Activated CD8-positive, alpha-beta memory T cell treated with anti-CD3 and anti-CD28 coated beads, Interleukin-2, amount 50 U/mL, for 24 hours (primary cell): ENCODE data around the gene MRPS15.

Experiments
- DNase-seq: peaks from one replicate; pipeline ENCODE4 v3.0.0-alpha.2; 2020; ENCODE audit errors: extremely low read depth

Gene MRPS15

GRCh38 chr1:36458910-36459309 lies 5.3 kb downstream of the MRPS15 start:
- DNase-seq = peak; percentile 24

- no peak for DNase-seq
Measured at GRCh38 chr1:36457691-36458090, 6.5 kb downstream of the MRPS15 start.

- no peak for DNase-seq
Measured at GRCh38 chr1:36456391-36456928, 7.7 kb downstream of the MRPS15 start.

GRCh38 chr1:36455386-36455785 lies 8.8 kb downstream of the MRPS15 start:
- no peak for DNase-seq

- no peak for DNase-seq
Measured at GRCh38 chr1:36453600-36454388, 10.4 kb downstream of the MRPS15 start.

- no peak for DNase-seq
Measured at GRCh38 chr1:36453051-36453450, 11.1 kb downstream of the MRPS15 start.

- no peak for DNase-seq
Measured at GRCh38 chr1:36450919-36451305, 13.3 kb downstream of the MRPS15 start.

GRCh38 chr1:36450270-36450918 lies 13.8 kb downstream of the MRPS15 start, which contains the start of gene OSCP1:
Gene OSCP1 (minus strand): TSS chr1:36450451. CDS start chr1:36450369, 82 bp downstream.
- peak; percentile 58 for DNase-seq

GRCh38 chr1:36448530-36449056 lies 15.6 kb downstream of the MRPS15 start:
- DNase-seq = no peak

GRCh38 chr1:36447450-36447849 lies 16.7 kb downstream of the MRPS15 start:
- no peak for DNase-seq

GRCh38 chr1:36446746-36447145 lies 17.4 kb downstream of the MRPS15 start:
- DNase-seq = no peak

GRCh38 chr1:36446271-36446670 lies 17.9 kb downstream of the MRPS15 start:
- DNase-seq = no peak

- no peak for DNase-seq
Measured at GRCh38 chr1:36443297-36443696, 20.9 kb downstream of the MRPS15 start.

GRCh38 chr1:36442337-36442736 lies 21.8 kb downstream of the MRPS15 start:
- no peak for DNase-seq

- no peak for DNase-seq
Measured at GRCh38 chr1:36440646-36441045, 23.5 kb downstream of the MRPS15 start.

- no peak for DNase-seq
Measured at GRCh38 chr1:36440044-36440443, 24.1 kb downstream of the MRPS15 start.

GRCh38 chr1:36438715-36439114 lies 25.5 kb downstream of the MRPS15 start:
- no peak for DNase-seq

GRCh38 chr1:36436821-36437220 lies 27.4 kb downstream of the MRPS15 start:
- DNase-seq = no peak

- DNase-seq = no peak
Measured at GRCh38 chr1:36433102-36433501, 31.1 kb downstream of the MRPS15 start.

- DNase-seq = no peak
Measured at GRCh38 chr1:36432616-36433015, 31.6 kb downstream of the MRPS15 start.

- no peak for DNase-seq
Measured at GRCh38 chr1:36425791-36426190, 38.4 kb downstream of the MRPS15 start.

GRCh38 chr1:36421649-36422048 lies 42.5 kb downstream of the MRPS15 start:
- no peak for DNase-seq

GRCh38 chr1:36420836-36421317 lies 43.3 kb downstream of the MRPS15 start:
- DNase-seq = peak; percentile 83
